Measurements from ENCODE around the gene DOHH.

Gene DOHH

GRCh38 chr19:3476830-3477229, 23.6 kb downstream of the DOHH start:
- DNase-seq, result no peak

DNA sequence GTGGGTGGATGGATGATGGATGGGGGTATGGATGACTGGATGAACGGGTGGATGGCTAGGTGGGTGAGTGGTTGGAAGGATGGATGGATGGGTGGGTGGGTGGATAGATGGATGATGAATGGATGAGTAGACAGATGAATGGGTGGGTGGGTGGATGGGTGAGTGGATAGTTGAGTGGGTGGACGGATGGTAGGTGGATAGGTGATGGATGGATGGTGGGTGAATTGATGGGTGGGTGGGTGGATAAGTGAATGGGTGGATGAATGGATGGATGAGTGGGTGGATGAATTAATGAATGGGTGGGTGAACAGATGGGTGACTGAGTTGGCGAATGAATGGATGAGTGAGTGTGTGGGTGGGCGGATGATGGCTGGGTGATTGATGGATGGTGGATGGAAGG, 25.0 kb downstream of the DOHH start:
- DNase-seq, result no peak

GRCh38 chr19:3474614-3475013, 25.9 kb downstream of the DOHH start:
- DNase-seq, result no peak

- no peak for DNase-seq
These were observed 26.5 kb downstream of the DOHH start for GRCh38 chr19:3474010-3474409.

- no peak for DNase-seq
These were observed 28.4 kb downstream of the DOHH start for GRCh38 chr19:3471954-3472655.

DNA sequence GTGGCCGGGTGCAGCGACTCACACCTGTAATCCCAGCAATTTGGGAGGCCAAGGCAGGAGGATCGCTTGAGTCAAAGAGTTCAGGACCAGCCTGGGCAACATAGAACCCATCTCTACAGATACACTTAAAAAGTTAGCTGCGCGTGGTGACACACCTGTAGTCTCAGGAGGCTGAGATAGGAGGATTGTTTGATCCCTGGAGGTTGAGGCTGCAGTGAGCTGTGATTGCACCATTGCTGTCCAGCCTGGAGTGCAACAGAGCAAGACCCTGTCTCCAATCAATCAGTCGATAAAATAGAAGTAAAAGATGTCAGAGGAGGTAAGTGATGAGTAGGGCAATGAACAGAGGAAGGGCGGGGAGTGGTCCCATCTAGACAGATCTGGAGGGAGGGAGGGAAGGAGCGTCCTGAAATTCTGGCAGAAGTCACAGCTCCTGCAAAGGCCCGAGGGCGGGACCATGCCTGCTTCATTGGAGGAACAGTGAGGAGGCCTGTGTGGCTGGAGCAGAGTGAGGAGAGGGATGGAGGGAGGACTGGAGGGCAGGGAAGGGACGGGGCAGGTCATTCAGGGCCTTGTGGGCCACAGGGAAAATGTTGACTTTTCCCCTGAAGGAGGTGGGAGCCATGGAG, 29.9 kb downstream of the DOHH start:
- DNase-seq, result no peak

- no peak for DNase-seq
These were observed 30.6 kb downstream of the DOHH start for GRCh38 chr19:3469638-3470499.

- DNase-seq, result no peak
These were observed 32.3 kb downstream of the DOHH start for GRCh38 chr19:3468211-3468610.

GRCh38 chr19:3467437-3468198, 32.9 kb downstream of the DOHH start:
- no peak for DNase-seq

DNA sequence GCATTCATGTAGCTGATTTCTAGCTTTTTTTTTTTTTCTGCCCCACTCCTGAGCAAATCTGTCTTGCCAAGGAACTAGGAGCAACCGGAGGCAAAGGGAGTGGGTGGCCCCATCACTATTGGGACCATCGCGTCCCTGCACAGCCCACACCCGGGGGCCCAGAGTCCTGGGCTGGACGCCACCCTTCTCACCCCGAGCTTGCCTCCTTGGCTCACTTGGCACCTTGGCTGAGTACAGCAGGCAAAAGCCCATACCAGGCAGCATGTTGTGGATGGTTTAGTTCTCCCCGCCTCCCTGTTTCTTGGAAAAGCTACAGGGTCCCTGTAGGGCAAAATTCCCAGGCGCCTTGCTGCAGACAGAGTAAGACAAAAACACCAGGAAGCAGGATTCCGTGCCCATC, 33.8 kb downstream of the DOHH start:
- no peak for DNase-seq

- no peak for DNase-seq
These were observed 34.9 kb downstream of the DOHH start for GRCh38 chr19:3465552-3465951.

GRCh38 chr19:3464587-3465235, 35.8 kb downstream of the DOHH start:
- DNase-seq, result no peak

DNA sequence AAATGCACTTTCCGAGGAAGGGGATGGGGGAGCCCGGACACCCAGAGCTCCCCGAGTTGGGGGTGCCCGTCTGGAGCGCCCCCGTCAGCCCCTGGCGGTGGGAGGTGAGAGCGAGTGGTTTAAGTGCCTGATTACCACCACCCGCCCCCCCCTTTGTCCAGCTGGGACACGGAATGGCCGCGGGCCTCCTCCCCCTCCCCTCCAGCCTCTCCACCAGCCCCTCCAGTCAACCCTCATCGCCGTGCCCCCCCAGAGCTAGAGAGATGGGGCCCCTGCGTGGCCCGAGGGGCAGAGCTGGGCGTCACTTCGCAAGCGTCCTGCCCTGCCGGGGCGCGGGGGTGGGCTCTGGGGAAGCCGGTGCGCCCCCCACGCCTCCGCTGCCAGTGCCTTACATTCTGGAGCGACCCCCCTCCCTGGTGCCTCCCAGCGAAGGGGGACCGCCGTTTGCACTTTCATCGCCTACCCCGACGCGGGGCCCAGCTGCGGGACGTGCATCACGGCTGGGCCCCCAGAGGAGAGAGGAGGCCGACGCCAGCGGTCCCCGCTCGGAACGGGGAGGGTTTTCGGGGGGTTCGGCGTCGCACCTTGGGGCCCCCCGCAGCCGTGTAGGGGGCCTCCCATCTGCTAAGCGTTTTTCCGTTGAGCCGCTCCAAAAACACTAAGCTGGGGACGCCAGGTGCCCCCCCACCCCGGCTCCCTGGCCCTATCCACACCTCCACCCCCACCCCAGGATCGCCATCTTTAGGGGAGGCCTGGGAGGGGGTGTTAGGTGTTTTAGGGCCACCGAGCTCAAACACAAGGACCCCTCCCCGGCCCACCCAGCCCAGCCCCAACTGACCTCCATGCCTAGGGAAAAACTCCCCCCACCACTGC, 36.5 kb downstream of the DOHH start:
- no peak for DNase-seq

DNA sequence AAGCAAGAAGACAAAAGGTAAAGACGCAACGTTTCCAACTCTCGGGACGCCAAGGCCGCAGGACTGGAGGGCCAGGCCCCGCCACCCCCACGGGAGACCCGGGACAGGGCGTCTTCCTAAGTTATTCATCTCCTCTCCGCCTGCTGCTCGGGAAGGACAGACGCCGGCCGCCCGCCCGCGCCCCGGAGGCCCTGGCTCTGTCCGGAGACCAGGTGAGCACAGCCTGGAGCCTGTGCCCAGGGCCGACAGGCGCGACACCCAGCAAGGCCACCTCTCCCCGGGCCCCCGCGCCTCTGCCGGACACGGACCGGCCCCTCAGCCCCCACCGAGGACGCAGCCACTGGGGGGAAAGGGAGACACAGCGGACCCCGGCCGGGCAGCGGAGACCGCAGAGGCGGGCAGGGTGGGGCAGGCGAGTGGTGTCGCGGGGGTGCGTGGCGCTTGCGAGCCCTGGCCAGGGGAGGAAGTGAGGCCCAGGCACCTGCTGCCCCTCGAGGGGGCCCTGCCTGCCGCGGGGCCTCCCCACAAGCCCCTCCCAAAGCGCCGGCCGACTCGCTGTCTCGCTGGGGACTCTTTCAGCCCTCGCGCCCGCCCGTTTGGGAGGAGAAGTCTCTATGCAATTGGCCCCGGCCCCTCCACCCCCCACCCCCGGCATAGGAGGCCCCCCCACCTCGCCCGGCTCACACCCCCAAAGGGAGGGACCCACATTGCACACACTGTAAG, 37.3 kb downstream of the DOHH start:
- no peak for DNase-seq

DNA sequence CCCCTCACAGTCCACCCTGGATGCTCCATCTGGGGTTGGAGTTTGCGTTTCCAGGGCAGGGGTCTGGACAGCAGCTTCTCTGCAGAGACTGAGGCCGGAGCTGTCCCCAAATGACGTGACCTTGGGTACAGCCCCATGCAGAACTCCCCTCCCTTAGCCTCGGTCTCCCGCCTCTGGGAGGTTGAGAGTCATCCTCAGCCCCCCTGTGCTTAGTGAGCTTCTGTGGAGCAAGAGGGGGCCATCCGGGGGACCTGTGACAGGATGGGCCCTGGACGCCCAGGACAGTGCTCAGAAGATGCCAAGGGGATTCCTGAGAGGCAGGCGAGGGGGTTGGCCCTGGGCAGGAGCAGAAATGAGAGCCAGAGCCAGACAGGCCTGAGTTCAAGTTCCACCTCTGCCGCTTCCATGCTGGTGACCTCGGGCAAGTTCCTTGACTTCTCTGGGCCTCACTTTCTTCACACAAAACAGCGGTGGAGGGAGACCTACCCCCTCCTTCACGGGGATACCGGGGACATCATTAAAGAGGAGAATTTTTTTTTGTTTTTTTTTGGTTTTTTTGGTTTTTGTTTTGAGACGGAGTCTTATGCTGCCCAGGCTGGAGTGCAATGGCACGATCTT, 40.4 kb downstream of the DOHH start:
- no peak for DNase-seq

DNA sequence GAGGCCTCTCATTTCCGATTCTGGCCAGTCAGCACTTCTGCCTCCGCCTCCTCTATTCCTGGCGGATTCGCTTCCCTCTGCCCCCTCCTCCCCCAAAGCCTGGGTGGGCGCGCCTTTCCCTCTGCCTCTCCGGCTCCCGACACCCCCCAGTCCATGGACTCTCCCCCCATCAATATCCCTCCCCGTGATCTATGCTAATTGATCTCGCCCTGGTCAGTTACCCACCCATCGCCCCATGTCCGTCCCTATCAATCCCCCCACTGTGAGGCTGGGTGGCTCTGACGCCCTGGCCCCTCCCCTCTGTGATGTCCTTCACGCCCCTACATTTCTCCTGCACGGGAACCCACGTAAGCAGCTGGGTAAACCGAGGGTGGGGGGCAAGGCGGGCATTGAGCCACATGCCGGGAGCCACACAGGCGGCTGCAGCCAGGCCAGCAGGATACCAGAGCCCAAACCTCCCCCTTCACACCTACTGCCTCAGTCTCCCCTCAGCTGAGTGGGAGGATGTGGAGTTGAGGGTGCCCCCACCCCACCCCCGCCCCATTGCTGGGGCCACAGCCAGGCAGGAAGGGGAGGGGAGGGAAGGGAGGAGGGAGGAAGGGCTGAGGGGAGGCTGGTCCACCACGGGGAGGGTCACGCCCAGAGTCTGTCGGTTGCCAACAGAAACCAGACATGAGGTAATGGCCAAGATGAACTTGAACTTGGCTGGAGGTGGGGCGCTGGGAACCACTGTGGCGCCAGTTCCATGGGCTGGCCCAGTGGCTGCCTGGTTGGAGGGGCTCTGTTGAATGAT, 41.2 kb downstream of the DOHH start:
- DNase-seq, result no peak

DNA sequence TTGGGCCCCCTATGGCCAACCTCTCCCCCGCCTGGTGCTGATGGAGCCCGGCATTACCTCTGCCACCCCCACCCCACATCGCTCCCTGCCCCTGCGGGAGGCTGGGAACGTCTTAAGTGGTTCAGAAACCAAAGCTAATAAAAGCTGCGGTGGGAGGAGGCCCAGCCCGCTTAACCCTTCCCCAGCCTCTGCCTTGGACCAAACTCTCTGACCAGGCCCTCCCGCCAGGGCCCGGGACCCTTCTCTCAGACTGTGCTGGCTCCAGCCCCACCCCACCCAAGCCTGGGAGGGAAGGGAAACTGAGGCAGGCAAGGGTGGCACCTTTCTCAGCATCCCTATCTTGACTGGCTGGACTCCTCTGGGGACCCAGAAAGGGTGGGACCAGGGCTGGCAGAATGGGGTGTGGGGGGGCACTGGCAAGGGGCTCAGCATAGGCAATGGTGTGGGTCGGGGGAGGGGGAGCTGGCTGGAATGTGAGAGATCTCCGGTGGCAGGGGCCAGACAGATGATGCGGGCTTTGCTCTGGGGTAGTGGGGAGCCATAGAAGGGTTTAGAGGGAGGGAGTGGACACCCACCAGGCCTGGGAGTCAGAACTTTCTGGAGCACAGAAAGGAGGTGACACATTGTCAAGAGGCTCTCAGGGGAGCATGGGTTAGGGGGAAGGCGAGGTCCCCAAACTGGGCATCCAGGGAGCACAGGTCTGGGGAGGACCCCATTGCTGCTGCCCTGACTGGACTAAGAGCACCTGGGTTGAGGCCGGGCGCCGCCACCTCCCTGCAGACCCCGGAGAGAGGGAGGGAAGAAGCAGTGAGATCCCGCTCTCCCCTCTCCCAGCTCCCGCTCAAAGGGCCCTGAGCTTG, 42.0 kb downstream of the DOHH start:
- DNase-seq, result no peak

- DNase-seq, result no peak
These were observed 42.8 kb downstream of the DOHH start for GRCh38 chr19:3457528-3458228.

All from NCI-H2171 (cell line).